ENCODE measurements around the gene SETSIP. TPM values are rescaled to one million over a fixed set of nuclear protein-coding genes. Genes with fewer than 3 reads are reported as not detected.

Gene SETSIP
- total RNA-seq, 1 donor from 2014 or later, result not detected

- Mint-ChIP-seq H3K9me3 (ENCODE audit: unreplicated experiment) (peaks cover 1% of the 10 kb centered on the region), H3K27ac (ENCODE audit: unreplicated experiment) (no peak overlapping the region), H3K4me3 (ENCODE audit: unreplicated experiment) (no peak overlapping the region), H3K36me3 (ENCODE audit: low read depth, unreplicated experiment) (no peaks in the 10 kb centered on the region), H3K4me1 (ENCODE audit: low read depth, unreplicated experiment) (no peaks in the 10 kb centered on the region), H3K27me3 (ENCODE audit: low read depth, unreplicated experiment) (no peaks in the 10 kb centered on the region)
- Histone ChIP-seq H3K36me3 (ENCODE audit: insufficient read depth, low read length) (no peaks in the 10 kb centered on the region), H3K4me3 (ENCODE audit: insufficient read depth, low read depth, low read length) (no peak overlapping the region), H3K9ac (ENCODE audit: low read length) (no peak overlapping the region), H3K4me1 (ENCODE audit: insufficient read depth, low read length) (no peaks in the 10 kb centered on the region), H4K20me1 (ENCODE audit: insufficient read depth, low read length) (no peaks in the 10 kb centered on the region), H3K27ac (ENCODE audit: low read depth, low read length) (no peak overlapping the region), H3K27me3 (ENCODE audit: insufficient read depth, low read length) (no peaks in the 10 kb centered on the region), H2AFZ (ENCODE audit: low read depth, low read length) (no peak overlapping the region), H3K79me2 (ENCODE audit: insufficient read depth, low read length) (no peaks in the 10 kb centered on the region), H3K9me3 (ENCODE audit: insufficient read depth, low read depth, low read length) (no peaks in the 10 kb centered on the region), H3K4me2 (ENCODE audit: low read length) (no peak overlapping the region)
- TF ChIP-seq EZH2 (IDR thresholded peaks at IDR 0.05; ENCODE audit: insufficient read depth, low read length), result no peak
- TF ChIP-seq CTCF (IDR thresholded peaks at IDR 0.05; ENCODE audit: insufficient read depth, low read depth, low read length), result no peak
- DNase-seq (ENCODE audit: low read depth) (no peak), FAIRE-seq (no peak)
These were observed 8.9 kb downstream of the SETSIP start for GRCh38 chr1:92066321-92066720.

GRCh38 chr1:92065042-92065441 lies 10.2 kb downstream of the SETSIP start:
- H3K4me3 Mint-ChIP-seq (ENCODE audit: unreplicated experiment), result no peak overlapping the region
- Histone ChIP-seq H3K9me3 (ENCODE audit: insufficient read depth, low read depth, low read length) (no peaks in the 10 kb centered on the region), H3K9ac (ENCODE audit: low read length) (no peak overlapping the region), H4K20me1 (ENCODE audit: insufficient read depth, low read length) (no peaks in the 10 kb centered on the region), H3K79me2 (ENCODE audit: insufficient read depth, low read length) (no peaks in the 10 kb centered on the region), H3K4me3 (ENCODE audit: insufficient read depth, low read depth, low read length) (no peak overlapping the region), H3K27ac (ENCODE audit: low read depth, low read length) (no peak overlapping the region), H3K4me1 (ENCODE audit: insufficient read depth, low read length) (no peaks in the 10 kb centered on the region), H3K27me3 (ENCODE audit: insufficient read depth, low read length) (no peaks in the 10 kb centered on the region), H3K36me3 (ENCODE audit: insufficient read depth, low read length) (no peaks in the 10 kb centered on the region), H2AFZ (ENCODE audit: low read depth, low read length) (no peak overlapping the region), H3K4me2 (ENCODE audit: low read length) (no peak overlapping the region)
- DNase-seq (ENCODE audit: low read depth), result no peak
- H3K36me3 Mint-ChIP-seq (ENCODE audit: low read depth, unreplicated experiment), result no peaks in the 10 kb centered on the region
- FAIRE-seq, result no peak
- no peaks in the 10 kb centered on the region for H3K4me1 Mint-ChIP-seq (ENCODE audit: low read depth, unreplicated experiment)
- no peak for TF ChIP-seq CTCF (IDR thresholded peaks at IDR 0.05; ENCODE audit: insufficient read depth, low read depth, low read length)
- no peak for TF ChIP-seq EZH2 (IDR thresholded peaks at IDR 0.05; ENCODE audit: insufficient read depth, low read length)
- H3K27ac Mint-ChIP-seq (ENCODE audit: unreplicated experiment), result no peak overlapping the region
- no peaks in the 10 kb centered on the region for H3K9me3 Mint-ChIP-seq (ENCODE audit: unreplicated experiment)
- no peaks in the 10 kb centered on the region for H3K27me3 Mint-ChIP-seq (ENCODE audit: low read depth, unreplicated experiment)

- H3K9ac ChIP-seq (ENCODE audit: low read length), result no peak overlapping the region
- H3K27me3 ChIP-seq (ENCODE audit: insufficient read depth, low read length), result no peaks in the 10 kb centered on the region
- Mint-ChIP-seq H3K9me3 (ENCODE audit: unreplicated experiment) (no peaks in the 10 kb centered on the region), H3K27me3 (ENCODE audit: low read depth, unreplicated experiment) (no peaks in the 10 kb centered on the region), H3K27ac (ENCODE audit: unreplicated experiment) (no peak overlapping the region), H3K4me1 (ENCODE audit: low read depth, unreplicated experiment) (no peaks in the 10 kb centered on the region), H3K36me3 (ENCODE audit: low read depth, unreplicated experiment) (no peaks in the 10 kb centered on the region), H3K4me3 (ENCODE audit: unreplicated experiment) (no peak overlapping the region)
- DNase-seq (ENCODE audit: low read depth), result no peak
- no peaks in the 10 kb centered on the region for H3K4me1 ChIP-seq (ENCODE audit: insufficient read depth, low read length)
- TF ChIP-seq EZH2 (IDR thresholded peaks at IDR 0.05; ENCODE audit: insufficient read depth, low read length) (no peak), CTCF (IDR thresholded peaks at IDR 0.05; ENCODE audit: insufficient read depth, low read depth, low read length) (no peak)
- no peak overlapping the region for H3K27ac ChIP-seq (ENCODE audit: low read depth, low read length)
- H3K4me2 ChIP-seq (ENCODE audit: low read length), result no peak overlapping the region
- H3K4me3 ChIP-seq (ENCODE audit: insufficient read depth, low read depth, low read length), result no peak overlapping the region
- H4K20me1 ChIP-seq (ENCODE audit: insufficient read depth, low read length), result no peaks in the 10 kb centered on the region
- no peaks in the 10 kb centered on the region for H3K9me3 ChIP-seq (ENCODE audit: insufficient read depth, low read depth, low read length)
- no peak for FAIRE-seq
- no peaks in the 10 kb centered on the region for H3K36me3 ChIP-seq (ENCODE audit: insufficient read depth, low read length)
- H3K79me2 ChIP-seq (ENCODE audit: insufficient read depth, low read length), result no peaks in the 10 kb centered on the region
- H2AFZ ChIP-seq (ENCODE audit: low read depth, low read length), result no peak overlapping the region
These were observed 23.3 kb downstream of the SETSIP start for GRCh38 chr1:92051948-92052347.
